Measurements from ENCODE around the gene GALNT5. TPM values are rescaled to one million over a fixed set of nuclear protein-coding genes. Genes with fewer than 3 reads are reported as not detected.

Gene GALNT5
- polyA plus RNA-seq, 2 donors: 3.1 to 5.6 TPM

DNA sequence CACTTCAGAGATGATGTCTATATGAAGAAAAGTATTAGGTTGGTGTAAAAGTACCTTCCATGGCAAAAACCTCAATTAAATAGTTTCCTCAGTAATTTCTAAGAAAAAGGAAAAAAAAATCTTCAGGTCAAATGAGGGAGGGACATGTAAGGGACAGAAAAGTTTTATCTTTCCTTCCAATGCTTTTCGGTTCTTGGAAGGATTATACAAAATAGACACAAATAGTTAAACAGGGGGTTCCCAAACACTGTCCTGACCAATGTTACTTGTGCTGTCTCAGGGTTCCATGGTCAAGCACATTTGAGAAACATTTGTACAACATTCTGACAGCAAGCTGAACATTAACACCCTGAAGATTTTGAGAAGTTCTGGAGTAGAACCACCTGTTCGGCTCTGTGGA, 46.1 kb downstream of the GALNT5 start:
- Histone ChIP-seq H3K9me3 (ENCODE audit: control insufficient read depth in 2 of 2, insufficient read depth in 1 of 2, low read depth in 1 of 2, low read length in 1 of 2) (no peaks in the 10 kb centered on the region), H3K4me1 (ENCODE audit: control insufficient read depth in 2 of 2, insufficient read depth in 2 of 2, low read length in 1 of 2) (no peaks in the 10 kb centered on the region), H3K27me3 (ENCODE audit: control insufficient read depth in 1 of 2, insufficient read depth in 2 of 2, low read length in 2 of 2) (no peaks in the 10 kb centered on the region), H3K36me3 (ENCODE audit: control insufficient read depth in 2 of 2, insufficient read depth in 2 of 2, low read length in 1 of 2) (no peaks in the 10 kb centered on the region), H3K27ac (ENCODE audit: low read depth in 2 of 2, low read length in 1 of 2) (no peak overlapping the region), H3K4me3 (ENCODE audit: low read depth in 1 of 2, low read length in 2 of 2) (no peak overlapping the region)
- 48 to 69% methylated on average over 2 of the region's 2 CpGs for WGBS, 2 donors

DNA sequence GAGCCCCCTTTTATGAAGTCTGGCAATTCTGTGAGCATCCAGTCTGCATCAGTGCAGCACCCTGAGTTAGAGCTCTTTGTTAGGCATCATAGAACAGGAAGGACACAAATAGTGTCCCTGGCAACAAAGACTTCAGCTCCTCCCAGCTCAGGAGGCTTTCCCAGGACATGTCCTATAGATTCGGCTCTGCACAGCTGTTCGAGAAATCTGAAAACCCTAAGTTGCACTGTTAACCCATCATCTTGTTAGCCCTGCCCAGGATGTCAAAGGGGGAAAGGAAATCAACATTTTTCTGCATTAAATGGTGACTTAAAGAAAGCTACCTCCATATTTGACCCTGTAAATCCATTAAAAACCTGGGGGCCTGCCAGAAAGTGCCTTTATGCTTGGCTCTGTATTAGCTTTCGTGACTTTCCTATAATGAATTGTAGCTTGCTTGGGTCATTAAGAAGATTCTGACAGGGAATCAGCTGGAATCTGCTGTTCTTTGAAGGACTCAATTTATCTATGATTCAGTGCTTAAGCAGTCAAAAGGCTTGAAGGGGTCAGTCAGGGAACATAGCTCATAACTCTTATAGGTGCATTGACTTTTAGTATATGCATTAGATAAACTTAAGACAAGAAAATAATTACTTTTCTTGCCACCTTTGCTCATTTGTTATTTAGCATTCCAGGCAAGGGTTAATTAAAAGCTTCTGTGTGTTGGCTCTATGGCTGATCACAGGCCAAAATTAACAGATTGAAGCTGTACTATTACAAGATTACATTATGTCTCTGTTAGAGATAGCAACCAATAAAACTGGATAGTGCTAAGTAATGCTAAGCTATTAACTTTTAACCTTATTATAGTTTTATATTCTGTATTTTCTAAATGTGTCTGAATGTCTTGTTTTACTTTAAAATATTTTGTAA, 47.6 kb downstream of the GALNT5 start:
- H3K4me3 ChIP-seq (ENCODE audit: low read depth in 1 of 2, low read length in 2 of 2): no peak overlapping the region
- peaks cover 0 to 2% of the 10 kb centered on the region in 2 donors for H3K27me3 ChIP-seq (ENCODE audit: control insufficient read depth in 1 of 2, insufficient read depth in 2 of 2, low read length in 2 of 2)
- no peak overlapping the region for H3K27ac ChIP-seq (ENCODE audit: low read depth in 2 of 2, low read length in 1 of 2)
- no peaks in the 10 kb centered on the region for H3K9me3 ChIP-seq (ENCODE audit: control insufficient read depth in 2 of 2, insufficient read depth in 1 of 2, low read depth in 1 of 2, low read length in 1 of 2)
- H3K4me1 ChIP-seq (ENCODE audit: control insufficient read depth in 2 of 2, insufficient read depth in 2 of 2, low read length in 1 of 2): no peaks in the 10 kb centered on the region
- WGBS, 2 donors: 40 to 42% methylated on average over 3 of the region's 3 CpGs
- H3K36me3 ChIP-seq (ENCODE audit: control insufficient read depth in 2 of 2, insufficient read depth in 2 of 2, low read length in 1 of 2): no peaks in the 10 kb centered on the region

DNA sequence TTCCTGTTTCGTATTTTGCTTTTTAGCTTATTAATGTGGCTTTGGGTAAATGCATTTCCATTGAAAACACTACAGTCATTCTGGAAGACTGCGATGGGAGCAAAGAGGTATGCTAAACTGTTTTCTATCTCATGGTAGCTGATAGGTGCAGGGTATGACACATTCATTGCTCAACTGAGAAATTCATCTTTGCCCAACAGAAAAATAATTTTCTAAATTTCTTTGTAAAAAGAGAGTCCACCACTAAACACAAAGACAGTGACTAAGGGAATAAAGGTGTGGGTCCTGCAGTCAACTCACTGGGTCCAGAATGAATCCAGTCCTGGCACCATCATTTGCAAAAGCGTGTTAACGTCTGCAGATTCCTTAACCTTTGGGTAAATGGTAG, 48.2 kb downstream of the GALNT5 start:
- no peaks in the 10 kb centered on the region for H3K4me1 ChIP-seq (ENCODE audit: control insufficient read depth in 2 of 2, insufficient read depth in 2 of 2, low read length in 1 of 2)
- no peaks in the 10 kb centered on the region for H3K36me3 ChIP-seq (ENCODE audit: control insufficient read depth in 2 of 2, insufficient read depth in 2 of 2, low read length in 1 of 2)
- H3K9me3 ChIP-seq (ENCODE audit: control insufficient read depth in 2 of 2, insufficient read depth in 1 of 2, low read depth in 1 of 2, low read length in 1 of 2): no peaks in the 10 kb centered on the region
- no peak overlapping the region for H3K27ac ChIP-seq (ENCODE audit: low read depth in 2 of 2, low read length in 1 of 2)
- 86 to 89% methylated on average over 4 of the region's 4 CpGs for WGBS, 2 donors
- H3K27me3 ChIP-seq (ENCODE audit: control insufficient read depth in 1 of 2, insufficient read depth in 2 of 2, low read length in 2 of 2): peaks cover 0 to 3% of the 10 kb centered on the region in 2 donors
- H3K4me3 ChIP-seq (ENCODE audit: low read depth in 1 of 2, low read length in 2 of 2): no peak overlapping the region

DNA sequence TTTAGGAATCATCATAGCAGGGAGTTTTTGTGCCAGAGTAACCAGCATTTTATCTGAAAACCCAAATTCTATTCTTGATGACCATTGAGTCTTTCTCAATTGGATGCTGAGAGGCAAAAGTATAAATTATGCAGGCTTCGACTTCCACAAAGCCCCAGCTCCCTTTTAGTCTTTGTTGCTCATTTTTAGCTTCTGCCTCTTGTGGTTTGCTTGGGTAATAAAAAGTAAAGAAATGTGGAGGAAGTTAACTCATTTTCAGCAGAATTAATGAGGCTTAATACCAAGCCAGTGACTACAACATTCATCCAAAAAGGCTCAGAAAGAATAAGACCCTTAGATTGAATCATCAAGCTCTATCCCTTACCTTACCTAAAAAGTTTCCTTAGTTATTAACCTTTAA, 49.5 kb downstream of the GALNT5 start:
- Histone ChIP-seq H3K27ac (ENCODE audit: low read depth in 2 of 2, low read length in 1 of 2) (no peak overlapping the region), H3K4me1 (ENCODE audit: control insufficient read depth in 2 of 2, insufficient read depth in 2 of 2, low read length in 1 of 2) (no peaks in the 10 kb centered on the region), H3K27me3 (ENCODE audit: control insufficient read depth in 1 of 2, insufficient read depth in 2 of 2, low read length in 2 of 2) (peaks cover 0 to 3% of the 10 kb centered on the region in 2 donors), H3K4me3 (ENCODE audit: low read depth in 1 of 2, low read length in 2 of 2) (no peak overlapping the region), H3K36me3 (ENCODE audit: control insufficient read depth in 2 of 2, insufficient read depth in 2 of 2, low read length in 1 of 2) (no peaks in the 10 kb centered on the region), H3K9me3 (ENCODE audit: control insufficient read depth in 2 of 2, insufficient read depth in 1 of 2, low read depth in 1 of 2, low read length in 1 of 2) (no peaks in the 10 kb centered on the region)
- whole genome bisulfite sequencing, 2 donors: 58 to 67% methylated on average over 1 of the region's 1 CpG

DNA sequence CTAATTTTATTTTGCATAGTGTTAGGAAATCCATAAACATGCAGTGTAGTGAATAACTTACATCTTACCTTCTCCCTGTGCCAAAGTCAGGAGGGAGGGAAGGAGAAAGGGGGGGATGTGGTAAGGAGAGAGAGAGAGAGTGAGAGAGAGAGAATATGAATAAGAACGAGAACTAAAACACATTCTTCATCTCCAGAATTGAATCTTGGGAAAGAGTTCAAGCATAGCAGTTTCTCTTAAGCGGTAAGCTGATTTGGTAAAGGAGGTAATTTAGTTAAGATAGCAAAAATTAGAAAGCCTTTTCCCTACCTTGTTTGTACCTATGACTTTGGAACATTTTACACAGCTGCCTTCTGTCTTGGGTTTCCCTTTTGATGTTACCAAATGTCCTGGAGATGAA, 52.4 kb downstream of the GALNT5 start:
- Histone ChIP-seq H3K4me3 (ENCODE audit: low read depth in 1 of 2, low read length in 2 of 2) (no peak overlapping the region), H3K9me3 (ENCODE audit: control insufficient read depth in 2 of 2, insufficient read depth in 1 of 2, low read depth in 1 of 2, low read length in 1 of 2) (no peaks in the 10 kb centered on the region), H3K27me3 (ENCODE audit: control insufficient read depth in 1 of 2, insufficient read depth in 2 of 2, low read length in 2 of 2) (peaks cover 0 to 3% of the 10 kb centered on the region in 2 donors), H3K4me1 (ENCODE audit: control insufficient read depth in 2 of 2, insufficient read depth in 2 of 2, low read length in 1 of 2) (no peaks in the 10 kb centered on the region), H3K36me3 (ENCODE audit: control insufficient read depth in 2 of 2, insufficient read depth in 2 of 2, low read length in 1 of 2) (no peaks in the 10 kb centered on the region), H3K27ac (ENCODE audit: low read depth in 2 of 2, low read length in 1 of 2) (no peak overlapping the region)
- WGBS, 2 donors: 84 to 94% methylated on average over 2 of the region's 2 CpGs

DNA sequence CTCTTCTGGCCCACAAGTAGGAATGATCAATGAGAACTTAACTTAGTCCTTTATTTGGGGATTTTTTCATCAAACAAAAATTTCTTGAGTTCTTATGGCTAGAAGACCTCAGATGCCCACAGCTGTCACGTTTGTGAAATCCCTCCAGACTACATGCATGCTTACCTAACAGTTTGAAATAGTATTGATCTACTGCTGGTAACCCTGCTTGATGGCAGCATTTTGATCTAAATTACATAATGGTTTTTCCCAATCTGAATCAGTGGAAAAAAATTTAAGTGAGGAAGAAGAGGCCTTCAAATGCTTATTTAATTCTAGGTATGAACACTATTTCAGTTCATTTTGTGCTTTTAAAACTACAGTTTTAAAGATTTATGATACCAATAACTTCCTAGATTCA, 54.2 kb downstream of the GALNT5 start:
- Histone ChIP-seq H3K36me3 (ENCODE audit: control insufficient read depth in 2 of 2, insufficient read depth in 2 of 2, low read length in 1 of 2) (no peaks in the 10 kb centered on the region), H3K9me3 (ENCODE audit: control insufficient read depth in 2 of 2, insufficient read depth in 1 of 2, low read depth in 1 of 2, low read length in 1 of 2) (no peaks in the 10 kb centered on the region), H3K4me3 (ENCODE audit: low read depth in 1 of 2, low read length in 2 of 2) (no peak overlapping the region), H3K27me3 (ENCODE audit: control insufficient read depth in 1 of 2, insufficient read depth in 2 of 2, low read length in 2 of 2) (peaks cover 0 to 3% of the 10 kb centered on the region in 2 donors), H3K27ac (ENCODE audit: low read depth in 2 of 2, low read length in 1 of 2) (no peak overlapping the region), H3K4me1 (ENCODE audit: control insufficient read depth in 2 of 2, insufficient read depth in 2 of 2, low read length in 1 of 2) (no peaks in the 10 kb centered on the region)
- WGBS, 2 donors: 77 to 78% methylated on average over 1 of the region's 1 CpG

DNA sequence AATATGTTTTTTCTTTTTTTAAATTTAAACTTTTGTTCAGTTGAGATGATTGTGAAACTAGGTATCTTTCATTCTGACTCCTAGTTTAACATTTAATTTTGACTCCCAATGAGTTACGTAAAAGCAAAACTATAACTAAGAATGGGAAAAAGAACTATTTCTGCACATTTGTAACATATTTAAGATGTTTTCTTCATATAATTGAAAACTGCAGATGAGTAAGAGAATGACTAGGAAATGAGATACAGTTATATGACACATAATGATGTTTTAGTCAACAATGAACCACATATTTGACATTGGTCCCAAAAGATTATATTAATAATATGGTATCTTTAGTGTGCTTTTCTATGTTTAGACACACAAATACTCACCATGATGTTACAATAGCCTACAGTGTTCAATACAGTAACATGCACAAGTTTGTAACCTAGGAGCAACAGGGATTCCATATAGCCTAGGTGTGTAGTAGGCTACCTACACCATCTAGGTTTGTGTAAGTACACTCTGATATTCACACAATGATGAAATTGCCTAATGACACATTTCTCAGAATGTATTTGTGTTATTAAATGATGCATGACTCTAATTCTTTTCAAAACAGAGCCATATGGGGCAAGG, 55.5 kb downstream of the GALNT5 start:
- Histone ChIP-seq H3K27me3 (ENCODE audit: control insufficient read depth in 1 of 2, insufficient read depth in 2 of 2, low read length in 2 of 2) (peaks cover 0 to 3% of the 10 kb centered on the region in 2 donors), H3K27ac (ENCODE audit: low read depth in 2 of 2, low read length in 1 of 2) (no peak overlapping the region), H3K4me1 (ENCODE audit: control insufficient read depth in 2 of 2, insufficient read depth in 2 of 2, low read length in 1 of 2) (no peaks in the 10 kb centered on the region), H3K36me3 (ENCODE audit: control insufficient read depth in 2 of 2, insufficient read depth in 2 of 2, low read length in 1 of 2) (no peaks in the 10 kb centered on the region), H3K4me3 (ENCODE audit: low read depth in 1 of 2, low read length in 2 of 2) (no peak overlapping the region), H3K9me3 (ENCODE audit: control insufficient read depth in 2 of 2, insufficient read depth in 1 of 2, low read depth in 1 of 2, low read length in 1 of 2) (no peaks in the 10 kb centered on the region)
- WGBS, 2 donors: 95 to 96% methylated on average over 1 of the region's 1 CpG

DNA sequence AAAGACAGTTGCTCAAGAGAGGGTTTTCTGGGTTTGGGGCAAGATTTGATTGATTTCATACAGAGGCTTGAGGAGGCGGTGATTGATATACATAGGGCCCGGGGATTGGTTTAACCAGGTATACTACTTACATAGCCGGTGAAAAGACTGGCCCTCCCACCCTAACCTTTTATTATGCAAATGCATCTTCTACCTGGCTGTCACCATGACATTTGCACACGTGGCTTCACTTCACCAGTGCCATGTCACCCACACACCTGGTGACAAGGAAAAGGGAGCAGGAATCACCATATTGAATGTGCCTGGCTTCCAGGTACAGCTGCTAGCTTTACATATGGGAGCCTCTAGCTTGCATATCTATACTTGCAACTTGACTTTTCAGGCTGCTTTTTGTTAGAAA, 58.4 kb downstream of the GALNT5 start:
- Histone ChIP-seq H3K9me3 (ENCODE audit: control insufficient read depth in 2 of 2, insufficient read depth in 1 of 2, low read depth in 1 of 2, low read length in 1 of 2) (no peaks in the 10 kb centered on the region), H3K27ac (ENCODE audit: low read depth in 2 of 2, low read length in 1 of 2) (no peak overlapping the region), H3K4me1 (ENCODE audit: control insufficient read depth in 2 of 2, insufficient read depth in 2 of 2, low read length in 1 of 2) (no peaks in the 10 kb centered on the region), H3K4me3 (ENCODE audit: low read depth in 1 of 2, low read length in 2 of 2) (no peak overlapping the region), H3K27me3 (ENCODE audit: control insufficient read depth in 1 of 2, insufficient read depth in 2 of 2, low read length in 2 of 2) (no peaks in the 10 kb centered on the region), H3K36me3 (ENCODE audit: control insufficient read depth in 2 of 2, insufficient read depth in 2 of 2, low read length in 1 of 2) (no peaks in the 10 kb centered on the region)
- 79 to 80% methylated on average over 4 of the region's 4 CpGs for WGBS, 2 donors

DNA sequence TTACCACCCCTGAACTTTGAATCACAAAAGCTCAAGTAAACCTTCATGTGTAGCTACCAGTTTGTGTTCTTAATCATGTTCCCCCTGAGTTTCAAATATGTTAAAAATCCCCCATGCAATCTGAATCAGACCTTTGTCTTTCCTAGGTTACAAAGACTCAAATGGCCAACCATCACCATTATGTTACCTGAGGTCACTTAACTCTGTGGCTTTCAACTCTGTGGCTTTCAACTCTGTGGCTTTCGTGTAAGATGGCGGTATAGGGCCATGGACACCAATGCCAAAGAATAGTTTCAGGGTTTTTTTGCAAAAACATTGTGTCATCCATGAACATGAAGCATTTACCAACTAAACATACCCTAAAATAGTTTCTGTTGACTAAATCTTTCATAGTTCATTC, 61.4 kb downstream of the GALNT5 start:
- Histone ChIP-seq H3K27me3 (ENCODE audit: control insufficient read depth in 1 of 2, insufficient read depth in 2 of 2, low read length in 2 of 2) (no peaks in the 10 kb centered on the region), H3K9me3 (ENCODE audit: control insufficient read depth in 2 of 2, insufficient read depth in 1 of 2, low read depth in 1 of 2, low read length in 1 of 2) (no peaks in the 10 kb centered on the region), H3K27ac (ENCODE audit: low read depth in 2 of 2, low read length in 1 of 2) (no peak overlapping the region), H3K4me3 (ENCODE audit: low read depth in 1 of 2, low read length in 2 of 2) (no peak overlapping the region), H3K4me1 (ENCODE audit: control insufficient read depth in 2 of 2, insufficient read depth in 2 of 2, low read length in 1 of 2) (no peaks in the 10 kb centered on the region), H3K36me3 (ENCODE audit: control insufficient read depth in 2 of 2, insufficient read depth in 2 of 2, low read length in 1 of 2) (no peaks in the 10 kb centered on the region)
- 91 to 92% methylated on average over 2 of the region's 2 CpGs for WGBS, 2 donors

DNA sequence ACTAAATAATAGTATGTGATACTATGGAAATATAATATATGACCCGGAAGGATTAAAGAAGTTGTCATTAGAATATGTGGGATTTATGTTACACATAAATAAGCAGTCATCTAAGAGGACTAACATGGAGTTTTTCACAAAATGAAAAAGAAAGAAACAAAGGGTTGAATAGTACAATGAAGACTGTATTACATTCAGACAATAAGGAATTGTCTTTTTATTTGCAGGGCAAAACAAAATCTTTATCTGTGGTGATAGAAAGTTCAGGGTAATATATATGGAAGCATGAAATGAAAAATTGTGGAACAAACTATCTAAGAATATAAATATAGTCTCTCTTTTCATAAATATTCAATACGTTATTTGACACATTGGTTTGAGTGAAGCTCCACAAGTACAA, 62.3 kb downstream of the GALNT5 start:
- H3K27me3 ChIP-seq (ENCODE audit: control insufficient read depth in 1 of 2, insufficient read depth in 2 of 2, low read length in 2 of 2): no peaks in the 10 kb centered on the region
- H3K36me3 ChIP-seq (ENCODE audit: control insufficient read depth in 2 of 2, insufficient read depth in 2 of 2, low read length in 1 of 2): no peaks in the 10 kb centered on the region
- H3K9me3 ChIP-seq (ENCODE audit: control insufficient read depth in 2 of 2, insufficient read depth in 1 of 2, low read depth in 1 of 2, low read length in 1 of 2): no peaks in the 10 kb centered on the region
- no peaks in the 10 kb centered on the region for H3K4me1 ChIP-seq (ENCODE audit: control insufficient read depth in 2 of 2, insufficient read depth in 2 of 2, low read length in 1 of 2)
- WGBS, 2 donors: 84 to 90% methylated on average over 2 of the region's 2 CpGs
- no peak overlapping the region for H3K27ac ChIP-seq (ENCODE audit: low read depth in 2 of 2, low read length in 1 of 2)
- no peak overlapping the region for H3K4me3 ChIP-seq (ENCODE audit: low read depth in 1 of 2, low read length in 2 of 2)

Data from esophagus (tissue), 2 donors.